NCI-H1092 treated with DMSO at 0.1 percent for 48 hours (cell line): ENCODE measurements around the gene RFLNA.
"Not testable (repeated sequence)": the region's sequence is repeated elsewhere in the genome, so short reads cannot be mapped to it uniquely, and the experiment has no call there.

Experiments used
- DNase-seq: peaks from one replicate; lab custom pipeline; 2025; lab: John Stamatoyannopoulos, UW

Gene RFLNA

DNA sequence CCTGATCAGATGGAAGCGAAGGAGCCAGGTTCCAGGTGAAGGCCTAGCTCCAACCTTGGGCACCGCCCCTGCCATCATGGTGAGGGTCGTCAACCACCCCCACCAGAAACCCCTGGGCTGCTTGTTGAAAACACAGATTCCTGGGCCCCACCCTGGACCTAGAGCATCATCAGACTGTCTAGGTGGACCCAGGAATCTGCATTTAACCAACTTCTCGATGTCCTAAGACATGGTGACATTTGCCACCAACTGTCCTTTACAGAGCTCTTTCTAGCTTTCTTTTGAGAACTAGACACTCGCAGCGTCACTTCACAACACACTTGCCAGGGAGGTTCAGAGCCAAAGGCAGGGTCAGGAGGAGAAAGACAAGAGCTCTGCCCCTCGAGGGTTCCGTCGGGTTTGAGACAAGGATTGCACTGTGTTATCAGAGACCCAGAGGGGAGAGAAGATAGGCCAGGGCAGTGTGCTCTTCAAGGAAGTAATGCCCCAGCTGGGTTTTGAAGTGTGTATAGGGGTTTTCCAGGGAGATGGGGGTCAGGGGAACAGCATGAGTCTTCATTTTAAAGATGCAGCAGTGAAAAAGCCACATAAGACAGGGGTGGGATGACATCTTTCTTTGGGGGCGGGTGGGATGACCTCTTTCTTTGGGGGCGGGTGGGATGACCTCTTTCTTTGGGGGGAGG lies 24.6 kb downstream of the RFLNA start:
- no peak for DNase-seq

DNA sequence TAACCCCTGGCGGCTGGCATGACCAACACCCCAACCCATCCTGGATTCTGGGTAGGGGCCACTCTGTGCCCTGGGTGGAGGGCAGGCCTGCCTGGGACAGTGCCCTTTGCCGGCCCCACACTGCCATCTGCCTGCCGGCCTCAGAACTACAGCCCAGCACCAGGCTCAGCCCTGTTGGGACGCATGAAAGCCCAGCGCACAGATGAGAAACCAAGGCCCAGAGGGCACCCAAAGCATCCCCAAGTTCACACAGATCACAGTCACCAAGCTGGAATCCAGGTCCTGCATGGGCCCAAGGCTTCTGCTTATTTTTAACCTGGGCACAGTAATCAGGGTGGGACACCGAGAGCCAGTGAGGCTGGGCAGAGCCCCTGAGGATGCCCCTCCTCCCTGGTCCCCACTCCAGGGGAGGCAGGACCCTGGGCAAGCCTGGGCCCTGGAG lies 26.2 kb downstream of the RFLNA start:
- DNase-seq: no peak

DNA sequence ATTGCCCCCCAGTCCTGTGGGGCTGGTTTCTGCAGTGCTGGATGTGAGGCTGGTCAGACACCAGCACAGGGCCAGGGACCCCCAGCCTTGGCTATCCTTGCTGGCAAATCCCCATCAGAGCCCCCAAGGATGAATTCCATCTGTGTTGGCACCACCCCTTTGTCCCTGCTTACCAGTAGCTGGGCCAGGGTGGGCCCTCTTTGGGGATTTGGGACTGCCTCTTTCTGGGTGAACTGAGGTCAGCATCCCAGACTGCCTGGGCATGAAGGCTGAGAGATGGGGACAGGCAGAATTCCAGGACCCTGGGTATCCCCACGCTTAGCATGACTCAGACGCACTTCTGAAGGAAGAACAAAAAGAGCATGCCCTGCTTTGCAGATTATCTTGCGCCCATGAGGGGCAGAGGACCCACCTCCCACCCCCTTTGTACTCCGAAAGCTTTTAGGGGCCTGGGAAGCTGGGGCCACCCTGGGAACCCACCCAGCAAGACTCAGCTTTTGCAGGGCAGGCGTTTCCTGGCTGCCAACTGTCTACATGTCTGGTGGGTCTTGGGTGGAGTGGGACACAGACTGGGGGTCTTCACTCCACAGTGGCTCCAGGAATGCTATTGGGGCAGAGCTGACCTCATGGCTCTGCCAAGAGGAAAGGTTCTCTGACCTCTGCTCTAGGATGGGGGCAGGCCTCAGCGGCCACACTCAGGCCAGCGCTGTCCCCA lies 26.8 kb downstream of the RFLNA start:
- no peak for DNase-seq

DNA sequence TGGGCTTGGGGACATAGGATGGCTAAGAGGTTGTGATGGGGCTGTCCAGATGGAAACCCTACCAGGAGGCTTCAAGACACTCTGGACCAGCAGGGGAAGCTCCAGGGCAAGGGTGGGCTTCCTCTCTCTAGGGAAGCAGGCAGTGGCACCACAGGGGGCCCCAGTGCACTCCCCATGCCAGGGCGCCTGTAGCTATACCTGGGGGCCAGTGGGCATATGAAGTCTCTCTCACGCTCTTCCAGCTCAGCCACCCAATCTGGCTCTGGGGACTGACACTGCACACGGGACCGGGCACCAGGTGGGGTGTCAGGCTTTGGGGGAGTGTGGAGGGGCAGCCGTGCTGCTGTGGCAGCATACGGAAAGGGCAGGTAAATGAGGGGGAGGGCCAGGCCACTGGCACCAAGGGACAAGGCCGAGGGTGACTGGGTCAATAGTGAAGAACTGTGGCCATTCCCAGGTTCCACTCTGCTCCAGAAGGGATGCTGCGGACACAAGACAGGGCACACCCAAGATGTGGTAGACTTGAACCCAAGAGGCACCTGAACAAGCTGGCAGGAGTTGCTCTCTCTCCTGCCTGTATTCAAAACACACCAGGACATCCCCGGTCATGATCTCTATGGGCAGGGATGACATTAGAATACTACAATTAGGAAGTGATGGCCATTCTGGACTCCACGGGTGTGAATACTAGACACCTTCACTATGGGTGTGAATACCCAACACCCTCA lies 27.5 kb downstream of the RFLNA start:
- no peak for DNase-seq

DNA sequence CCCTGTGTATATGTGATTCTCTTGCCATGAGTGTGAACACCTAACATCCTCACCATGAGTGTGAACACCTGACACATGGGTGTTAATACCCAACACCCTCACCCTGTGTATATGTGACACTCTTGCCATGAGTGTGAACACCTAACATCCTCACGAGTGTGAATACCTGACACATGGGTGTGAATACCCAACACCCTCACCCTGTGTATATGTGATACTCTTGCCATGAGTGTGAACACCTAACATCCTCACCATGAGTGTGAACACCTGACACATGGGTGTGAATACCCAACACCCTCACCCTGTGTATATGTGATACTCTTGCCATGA lies 28.1 kb downstream of the RFLNA start:
- DNase-seq: not testable (repeated sequence)

DNA sequence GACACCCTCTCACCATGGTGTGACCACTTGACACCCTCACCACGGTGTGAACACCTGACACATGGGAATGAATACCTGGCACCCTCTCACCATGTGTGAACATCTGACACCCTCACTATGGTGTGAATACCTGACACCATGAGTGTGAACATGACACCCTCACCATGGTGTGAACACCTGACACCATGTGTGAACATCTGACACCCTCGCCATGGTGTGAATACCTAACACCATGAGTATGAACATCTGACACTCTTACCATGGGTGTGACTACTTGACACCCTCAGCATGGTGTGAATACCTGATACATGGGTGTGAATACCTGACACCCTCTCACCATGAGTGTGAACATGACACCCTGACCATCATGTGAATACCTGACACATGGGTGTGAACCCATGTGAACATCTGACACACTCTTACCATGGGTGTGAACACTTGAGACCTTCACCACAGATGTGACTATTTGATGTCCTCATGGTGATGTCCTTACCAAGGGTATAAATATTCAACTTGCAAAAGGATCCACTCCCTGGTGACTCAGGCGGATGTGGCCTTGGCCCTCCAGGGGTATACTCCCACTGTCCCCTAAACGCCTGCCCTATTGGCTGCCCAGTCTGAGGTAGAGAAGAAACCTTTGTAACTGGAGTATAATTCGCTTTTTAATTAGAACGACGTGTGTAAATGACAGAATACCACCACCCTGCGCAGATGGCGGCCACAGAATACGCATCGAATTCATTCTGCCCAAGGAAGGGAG lies 29.1 kb downstream of the RFLNA start:
- DNase-seq: no peak

DNA sequence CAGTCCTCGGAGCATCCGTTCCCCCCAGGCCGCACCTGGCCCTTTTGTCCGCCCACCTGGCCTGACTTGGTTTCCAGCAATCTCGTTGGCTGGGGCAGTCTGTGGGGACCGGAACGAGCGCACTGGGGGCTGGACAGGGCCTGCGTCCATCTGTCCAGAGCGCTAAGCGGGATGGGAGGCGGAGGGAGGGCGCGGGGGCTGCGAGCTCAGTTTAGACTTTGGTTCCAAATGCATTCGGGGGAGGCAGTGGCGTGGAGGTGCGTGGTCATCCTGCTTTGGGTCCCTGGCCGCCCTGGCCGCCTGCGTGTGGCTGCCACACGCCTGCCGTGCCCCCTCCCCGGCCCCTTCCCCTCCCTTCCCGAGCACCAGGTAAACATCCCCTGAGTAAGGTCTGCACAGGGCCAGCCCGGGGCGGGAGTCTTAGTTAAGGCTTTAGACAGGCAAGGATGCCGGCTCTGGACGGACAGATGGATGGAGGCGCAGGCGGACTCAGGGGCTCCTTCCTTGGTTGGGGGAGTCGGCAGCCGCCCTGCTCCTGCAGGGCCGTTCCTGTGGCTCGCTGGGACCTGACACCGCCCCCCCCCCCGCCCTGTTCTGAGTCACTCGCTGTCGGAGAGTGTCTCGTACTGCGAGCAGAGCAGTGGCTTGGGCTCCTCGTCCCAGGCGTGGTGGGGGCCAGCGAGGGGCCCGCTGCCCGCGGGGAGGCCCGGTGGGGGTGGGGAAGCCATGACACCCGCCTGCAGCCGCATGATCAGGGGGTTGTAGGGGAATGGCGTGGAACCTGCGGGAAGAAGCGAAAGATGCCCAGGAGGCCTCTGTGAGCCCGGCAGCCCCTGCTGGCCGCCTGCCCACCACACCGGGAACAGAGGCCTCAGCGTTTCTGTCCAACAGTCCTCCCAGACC lies 30.2 kb downstream of the RFLNA start:
- DNase-seq: no peak

DNA sequence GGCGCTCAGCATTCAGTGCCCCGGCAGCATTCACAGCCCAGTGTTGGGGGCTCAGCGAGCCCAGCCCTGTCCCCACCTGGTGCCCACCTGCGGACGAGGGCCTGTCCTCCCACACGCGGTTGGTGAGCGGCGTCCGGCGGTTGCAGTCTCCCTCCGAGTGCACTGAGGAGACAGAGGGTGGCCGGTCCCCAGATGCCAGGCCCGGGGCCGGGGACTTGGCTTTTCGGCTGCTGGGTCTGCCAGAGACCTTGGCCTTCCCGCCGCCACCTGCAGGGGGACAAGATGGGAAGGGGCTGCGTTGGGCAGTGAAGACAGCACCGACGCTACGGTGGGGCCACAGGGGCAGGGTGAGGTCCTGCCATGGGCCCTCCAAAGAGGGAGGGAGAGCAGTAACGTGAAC lies 31.2 kb downstream of the RFLNA start:
- no peak for DNase-seq

DNA sequence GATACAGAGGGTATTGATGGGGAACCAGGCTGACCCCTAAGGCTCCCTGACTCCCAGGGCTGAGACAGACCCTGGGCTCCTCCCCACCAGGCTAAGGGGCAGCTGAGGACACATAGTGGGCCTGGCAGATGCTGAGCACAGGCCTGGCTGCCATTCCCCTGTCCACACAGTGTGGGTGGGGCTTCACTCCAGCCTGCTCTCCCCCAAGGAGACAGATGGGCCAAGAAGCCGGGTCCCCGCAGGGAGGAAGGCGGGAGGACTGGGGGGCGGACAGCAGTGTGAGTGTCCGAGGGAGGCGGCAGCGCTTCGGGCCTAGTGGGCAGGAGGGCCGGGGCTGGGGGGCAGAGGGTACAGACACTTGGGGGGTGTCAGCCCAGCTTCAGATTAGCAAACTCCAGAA lies 32.0 kb downstream of the RFLNA start:
- DNase-seq: no peak

DNA sequence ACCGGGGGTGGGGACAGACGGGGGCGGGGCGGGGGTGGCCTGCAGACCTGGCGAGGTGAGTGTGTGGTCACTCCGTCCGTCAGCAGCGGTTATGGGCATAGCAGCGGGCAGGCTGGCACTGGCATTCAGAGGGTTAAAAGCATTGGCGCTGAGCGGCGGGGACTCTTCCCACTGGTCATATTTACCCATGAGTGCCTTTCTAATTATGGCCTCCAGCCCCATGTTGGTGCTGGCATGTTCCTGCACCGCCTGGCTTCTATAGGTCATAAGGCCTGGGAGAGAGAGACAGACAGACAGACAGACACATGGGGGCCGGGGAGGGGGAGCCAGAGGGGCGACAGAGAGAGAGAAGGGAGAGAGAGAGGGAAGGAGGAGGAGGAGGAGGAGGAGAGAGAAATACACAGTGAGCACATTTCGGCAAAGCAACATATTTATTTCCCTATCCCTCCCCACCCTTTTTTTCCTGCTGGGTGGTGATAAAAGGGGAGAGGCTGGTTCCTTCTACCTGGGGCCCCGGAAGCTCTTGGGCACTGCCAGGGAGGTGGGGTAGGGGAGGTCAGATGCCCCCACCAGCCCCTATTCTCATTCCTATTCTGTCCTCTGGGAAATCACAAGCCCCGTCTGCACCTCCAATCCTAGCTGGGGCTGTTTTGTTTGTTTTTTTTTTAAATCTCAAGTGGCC lies 32.6 kb downstream of the RFLNA start:
- DNase-seq: no peak

DNA sequence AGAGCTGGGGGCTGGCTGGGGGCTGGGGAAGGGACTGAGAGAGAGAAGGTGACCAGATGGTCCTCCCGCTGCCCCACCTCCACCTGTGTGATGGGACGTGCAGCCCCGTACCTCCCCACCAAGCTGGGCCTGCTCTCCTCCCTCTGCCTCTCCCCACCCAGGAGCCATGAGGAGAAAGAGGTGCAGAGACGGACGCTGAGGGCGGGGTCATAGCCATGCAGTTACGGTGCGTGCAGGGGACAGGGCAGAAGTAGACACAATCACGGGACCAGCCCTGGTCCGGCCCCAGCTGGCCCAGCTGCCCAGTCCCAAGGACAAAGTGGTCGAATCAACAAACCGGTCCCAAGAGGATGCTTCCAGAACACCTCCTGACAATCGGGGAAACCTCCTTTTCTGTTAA lies 33.2 kb downstream of the RFLNA start:
- DNase-seq: no peak

DNA sequence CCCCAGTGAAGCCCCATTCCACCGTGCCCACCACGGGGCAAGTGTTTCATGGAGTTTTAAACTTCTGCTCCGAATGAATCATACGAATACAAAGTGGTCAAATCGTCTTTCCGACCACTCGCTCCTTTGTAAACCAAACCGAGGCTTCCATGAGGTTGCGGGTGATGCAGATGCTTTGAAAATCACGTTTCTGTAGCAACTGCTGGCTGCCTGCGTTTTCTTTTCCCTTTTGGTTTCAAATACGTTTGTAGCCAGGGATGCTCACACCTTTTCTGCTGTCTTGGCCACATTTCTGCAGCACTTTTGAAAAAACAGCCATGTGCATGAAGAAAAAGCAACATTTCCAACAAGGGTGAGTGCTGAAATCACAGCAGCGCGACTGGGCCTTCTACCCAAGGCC lies 33.7 kb downstream of the RFLNA start:
- no peak for DNase-seq

DNA sequence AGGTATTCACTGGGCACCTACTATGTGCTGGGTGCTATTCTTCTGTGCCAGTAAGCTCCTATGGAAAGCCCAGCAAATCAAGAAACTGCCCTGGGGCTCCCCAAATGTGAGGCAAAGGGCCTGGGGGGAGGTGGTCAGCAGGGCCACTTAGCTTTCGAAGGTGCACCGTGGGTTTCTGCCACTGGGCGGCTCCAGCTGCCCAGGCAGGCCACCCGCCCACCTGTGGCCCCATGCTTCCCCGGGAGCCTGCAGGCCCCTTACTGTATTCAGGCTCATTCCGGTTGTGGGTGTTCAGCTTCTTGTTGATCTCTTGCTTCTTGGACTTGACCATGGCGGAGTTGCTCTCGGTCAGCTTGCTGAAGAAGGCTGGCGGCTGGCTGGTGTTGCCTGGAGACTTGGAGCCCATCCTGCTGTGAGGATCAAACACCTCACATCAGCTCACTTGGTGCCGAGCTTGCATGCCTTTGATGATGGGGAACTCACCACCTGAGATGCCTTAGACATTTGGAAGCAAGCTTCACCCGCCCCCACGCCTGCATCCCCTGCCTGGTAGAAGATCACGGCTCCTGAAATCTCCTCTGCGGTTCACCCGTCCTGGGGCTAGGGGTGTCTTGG lies 37.3 kb downstream of the RFLNA start:
- no peak for DNase-seq

DNA sequence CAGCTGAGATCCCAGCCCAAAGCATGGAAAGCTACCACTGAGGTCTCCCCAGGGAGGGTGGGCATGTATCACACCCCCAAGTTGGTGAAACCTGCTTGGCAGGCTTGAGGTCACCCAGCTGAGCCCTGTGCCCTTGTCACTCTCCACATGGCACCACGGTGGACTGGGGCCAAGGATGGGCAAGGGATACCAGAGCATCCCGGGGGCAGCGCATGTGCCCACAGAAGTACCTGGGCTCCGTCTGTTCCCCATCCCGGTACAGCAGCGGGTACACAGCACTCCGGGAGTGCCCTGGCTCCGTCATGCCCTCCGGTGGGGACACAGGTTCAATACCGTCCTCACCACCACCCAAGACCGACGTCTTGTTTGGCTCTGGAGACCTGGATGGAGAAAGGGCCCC lies 38.0 kb downstream of the RFLNA start:
- no peak for DNase-seq

DNA sequence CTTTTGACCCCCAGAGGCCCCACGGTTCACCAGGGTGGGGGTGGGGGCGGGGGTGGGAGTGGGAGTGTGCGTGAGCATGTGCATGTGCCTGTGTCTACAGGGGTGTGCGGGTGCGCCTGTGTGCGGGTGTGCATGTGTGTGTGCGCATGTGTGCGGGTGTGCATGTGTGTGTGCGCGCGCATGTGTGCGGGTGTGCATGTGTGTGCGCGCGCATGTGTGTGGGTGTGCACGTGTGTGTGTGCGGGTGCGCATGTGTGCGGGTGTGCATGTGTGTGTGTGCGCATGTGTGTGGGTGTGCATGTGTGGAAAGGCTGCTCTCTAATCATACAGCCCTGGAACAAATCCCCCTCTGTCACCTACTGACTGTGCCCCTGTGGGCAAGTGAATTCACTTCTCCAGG lies 38.8 kb downstream of the RFLNA start:
- DNase-seq: no peak

DNA sequence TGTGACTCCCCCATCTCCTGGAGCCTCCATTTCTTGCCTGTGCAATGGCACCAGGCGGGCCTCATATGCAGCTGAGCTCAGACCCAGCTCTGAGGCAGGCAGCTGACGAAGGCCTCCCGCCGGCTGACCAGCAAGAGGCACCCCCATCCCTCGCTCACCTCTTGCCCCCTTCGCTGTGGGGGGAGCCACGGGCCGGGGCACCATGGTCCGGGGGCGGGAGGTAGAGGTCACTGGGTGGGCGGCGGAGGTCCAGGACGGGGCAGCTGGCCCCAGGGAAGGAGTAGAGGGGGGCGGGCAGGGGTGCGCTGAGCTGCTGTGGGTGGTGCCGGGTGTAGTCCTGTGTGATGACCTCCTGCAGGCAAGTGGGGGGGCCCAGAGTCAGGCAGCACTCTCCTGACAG lies 39.4 kb downstream of the RFLNA start:
- DNase-seq: no peak

DNA sequence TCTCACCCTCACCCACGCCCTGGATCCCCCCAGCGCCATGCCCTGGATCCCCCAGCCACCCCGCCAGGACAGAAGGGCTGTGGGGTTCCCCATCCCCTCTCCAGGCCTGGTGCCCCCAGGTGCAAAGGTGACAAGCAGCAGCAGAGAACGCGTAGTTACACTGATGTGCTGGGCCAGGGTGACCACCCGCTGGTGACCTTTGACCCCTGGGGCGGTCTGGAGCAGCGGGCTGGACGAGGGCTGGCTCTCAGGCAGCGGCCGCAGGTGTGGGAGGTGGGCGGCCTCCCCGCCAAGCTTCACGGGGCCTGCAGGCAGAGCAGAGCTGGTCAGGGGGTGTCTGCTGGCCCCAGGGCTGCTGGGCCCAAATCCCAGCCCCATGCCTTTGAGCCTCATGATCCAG lies 40.1 kb downstream of the RFLNA start:
- no peak for DNase-seq

DNA sequence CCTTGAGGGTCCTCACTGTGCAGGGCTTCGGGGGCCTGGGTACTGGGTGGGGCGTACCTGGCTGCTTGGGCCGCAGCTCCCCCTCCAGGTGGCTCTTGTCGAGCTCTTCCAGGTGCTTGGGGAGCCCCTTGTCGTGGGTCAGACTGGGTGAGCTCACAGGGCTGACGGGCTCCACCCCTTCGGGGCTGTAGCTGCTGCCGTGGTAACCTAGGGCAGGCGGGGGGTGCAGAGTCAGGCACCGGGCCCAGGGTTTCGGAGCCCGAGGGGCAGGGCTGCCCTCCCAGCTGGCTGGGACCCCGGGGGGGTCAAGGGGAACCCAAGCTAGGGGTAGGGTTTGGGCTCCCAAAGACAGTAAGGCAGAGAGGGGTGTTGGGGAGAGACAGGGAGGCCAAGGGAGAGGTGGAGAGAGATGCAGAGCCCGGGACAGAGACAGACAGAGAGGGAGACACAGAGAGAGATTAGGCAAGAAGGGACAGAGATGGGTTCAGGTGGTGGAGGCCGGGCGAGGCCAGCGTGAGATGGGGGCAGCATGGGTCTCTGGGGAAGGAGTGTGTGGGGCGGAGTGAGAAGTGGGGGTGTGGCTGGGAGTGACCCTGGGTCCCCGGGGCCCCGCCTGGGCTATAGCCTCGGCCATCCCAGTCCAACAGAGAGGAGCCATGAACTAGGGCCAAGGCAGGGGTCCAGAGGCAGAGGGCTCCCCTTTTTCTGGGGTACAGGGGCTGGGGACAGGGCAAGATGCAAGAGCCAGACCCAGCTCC lies 40.7 kb downstream of the RFLNA start:
- DNase-seq: no peak

DNA sequence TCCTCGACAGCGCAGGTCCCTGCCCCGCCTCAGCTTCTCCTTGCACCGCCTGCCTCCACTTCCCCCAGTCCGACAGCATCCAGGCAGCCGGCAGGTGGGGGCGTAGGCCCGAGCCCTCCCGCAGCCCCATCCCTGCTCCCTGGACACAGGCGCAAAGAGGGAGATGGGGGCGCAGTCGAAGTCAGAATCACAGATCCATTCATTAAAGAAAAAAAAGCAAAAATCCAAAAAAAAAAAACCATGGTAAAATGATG lies 41.2 kb downstream of the RFLNA start:
- DNase-seq: no peak
